Activated CD4-positive, CD25-positive, alpha-beta regulatory T cell treated with anti-CD3 and anti-CD28 coated beads, Interleukin-2, amount 50 U/mL, for 24 hours (primary cell): Measurements from ENCODE around the gene ACP1.

Experiments used
- ATAC-seq, 2 donors: fragments of 150-1000 bp; cut with Tn5 transposase; one replicate each; pipeline ENCODE4 v1.10.0; 2021; ENCODE audit warnings: mild to moderate bottlenecking in 1 of 2, moderate library complexity in 1 of 2

ACP1 gene

DNA sequence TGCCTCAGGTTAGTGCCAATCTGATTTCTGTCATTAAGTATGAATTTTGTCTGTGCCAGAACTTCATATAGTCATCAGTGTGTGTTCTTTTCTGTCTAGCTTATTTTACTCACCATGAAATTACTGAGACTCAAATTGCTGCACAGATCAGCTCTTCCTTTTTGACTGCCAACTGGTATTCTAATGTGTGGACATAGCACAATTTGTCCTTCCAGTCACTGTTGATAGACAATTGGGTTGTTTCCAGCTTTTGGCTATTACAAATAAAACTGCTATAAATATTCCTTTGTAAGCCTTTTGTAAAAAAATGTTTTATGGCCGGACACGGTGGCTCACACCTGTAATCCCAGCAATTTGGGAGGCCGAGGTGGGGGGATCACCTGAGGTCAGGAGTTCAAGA is 8.7 kb upstream of the ACP1 start:
- ATAC-seq, result no peak

DNA sequence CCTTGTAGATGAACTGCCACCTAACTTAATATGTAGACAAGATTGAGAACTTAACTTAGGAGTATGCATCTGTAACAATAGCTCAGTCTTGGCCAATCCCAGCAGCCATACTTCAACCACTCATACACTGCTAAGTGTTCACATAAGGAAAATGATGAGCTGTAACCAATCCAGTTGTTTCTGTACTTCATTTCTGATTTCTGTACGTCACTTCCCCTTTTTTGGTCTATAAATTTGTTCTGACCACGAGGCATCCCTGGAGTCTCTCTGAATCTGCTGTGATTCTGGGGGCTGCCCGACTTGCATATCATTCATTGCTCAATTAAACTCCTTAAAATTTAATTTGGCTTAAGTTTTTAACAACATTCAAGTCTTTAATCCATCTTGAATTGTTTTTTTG is 7.3 kb upstream of the ACP1 start:
- ATAC-seq, result no peak

DNA sequence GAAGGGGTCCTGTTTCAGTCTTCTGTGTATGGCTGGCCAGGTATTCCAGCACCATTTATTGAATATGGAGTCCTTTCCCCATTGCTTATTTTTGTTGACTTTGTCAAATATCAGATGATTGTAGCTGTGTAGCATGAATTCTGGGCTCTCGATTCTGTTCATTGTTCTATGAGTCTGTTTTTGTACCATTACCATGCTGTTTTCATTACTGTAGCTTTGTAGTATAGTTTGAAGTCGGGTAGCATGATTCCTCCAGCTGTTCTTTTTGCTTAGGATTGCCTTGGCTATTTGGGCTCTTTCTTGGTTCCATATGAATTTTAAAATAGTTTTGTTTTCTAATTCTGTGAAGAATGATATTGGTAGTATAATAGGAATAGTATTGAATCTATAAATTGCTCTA is 6.9 kb upstream of the ACP1 start:
- no peak for ATAC-seq

DNA sequence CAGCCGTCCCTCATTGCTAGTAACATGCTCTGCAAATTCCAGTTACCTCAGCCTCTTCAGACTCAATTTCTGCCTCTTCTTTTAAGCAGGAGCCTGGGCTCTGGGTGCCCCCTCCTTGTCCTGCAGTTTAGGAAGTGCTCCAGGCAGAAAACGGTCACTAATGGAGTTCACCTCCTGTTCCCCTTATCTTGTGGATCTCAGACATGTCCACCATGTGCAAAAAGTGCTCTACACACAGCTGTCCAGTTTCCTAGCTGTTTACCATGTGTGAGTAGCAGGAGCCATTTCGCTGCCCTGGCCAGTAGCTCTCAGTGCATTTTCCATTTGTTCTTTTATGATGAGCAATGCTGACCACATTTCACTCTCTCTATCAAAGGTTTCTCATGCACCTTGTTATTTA is 5.8 kb upstream of the ACP1 start:
- no peak for ATAC-seq

DNA sequence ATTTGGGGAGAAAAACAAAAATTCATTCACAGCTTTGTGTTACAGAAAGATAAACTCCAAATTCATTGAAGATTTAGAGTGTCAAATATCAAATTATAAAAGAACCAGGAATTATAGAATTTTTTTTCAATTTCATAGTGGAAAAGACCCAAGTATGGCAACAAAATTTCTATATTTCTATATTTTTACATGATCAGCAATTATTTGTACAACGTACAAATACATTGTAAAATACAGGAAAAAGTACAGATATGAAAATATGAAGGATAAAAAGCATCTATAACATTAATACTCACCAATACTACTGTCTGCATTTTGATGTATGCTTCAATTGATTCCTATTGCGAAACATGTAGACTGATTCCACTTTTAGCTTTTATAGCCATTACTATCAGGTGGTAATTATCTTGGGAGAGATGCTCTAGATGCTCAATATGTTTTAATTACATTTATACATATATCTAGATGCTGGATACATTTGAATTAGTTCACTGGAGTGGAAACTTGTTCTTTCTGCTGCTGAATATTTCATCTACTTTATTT is 4.9 kb upstream of the ACP1 start:
- ATAC-seq, result no peak

DNA sequence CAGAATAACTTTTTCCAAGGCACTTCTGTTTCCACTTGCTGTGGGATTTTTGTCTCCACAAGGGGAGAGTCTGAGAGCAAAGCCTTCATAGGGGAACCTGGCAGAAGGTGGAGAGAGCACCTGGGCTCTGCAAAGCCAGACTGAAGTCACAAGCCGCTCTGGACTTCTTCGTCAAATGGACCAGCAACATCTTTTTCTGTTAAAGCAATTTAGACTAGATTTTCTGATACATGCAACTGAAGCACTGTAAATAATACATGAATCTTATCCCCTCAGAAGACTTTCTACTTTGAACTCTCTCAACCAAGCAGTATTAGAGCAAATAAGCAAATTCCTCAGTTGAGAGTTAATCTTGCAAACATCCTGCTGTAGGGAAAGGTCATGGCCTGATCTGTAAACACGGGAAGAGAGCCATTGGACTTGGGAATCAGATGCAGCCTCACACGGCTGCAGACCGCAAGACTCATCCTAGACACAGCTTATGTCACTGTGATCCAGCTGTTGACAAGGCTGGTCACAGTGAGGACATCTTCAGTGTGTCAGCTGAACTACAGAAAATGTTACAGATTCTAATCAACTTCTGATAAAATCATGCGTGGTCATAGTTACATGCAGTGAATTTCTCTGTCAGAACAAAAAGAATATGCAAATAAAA is 4.1 kb upstream of the ACP1 start:
- no peak for ATAC-seq

DNA sequence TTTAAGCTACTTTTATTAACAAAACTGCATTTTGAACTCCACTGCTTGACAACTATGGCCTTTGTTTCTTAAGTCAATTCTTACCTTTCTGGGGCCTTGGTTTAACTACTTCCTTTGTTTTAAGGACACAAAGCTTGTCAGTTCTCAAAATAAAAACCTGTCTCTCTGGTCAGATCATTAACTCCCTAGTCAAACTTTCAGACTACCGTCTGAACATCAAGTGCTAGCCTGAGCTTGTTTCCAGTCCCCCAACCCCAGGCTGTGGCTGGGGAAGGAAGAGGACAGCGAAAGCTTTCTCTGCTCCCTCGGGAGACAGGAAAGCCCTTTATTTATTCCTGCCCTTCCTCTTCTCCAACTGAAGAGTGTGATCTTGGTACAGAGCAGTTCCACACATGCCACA is 2.6 kb upstream of the ACP1 start:
- ATAC-seq, result no peak

DNA sequence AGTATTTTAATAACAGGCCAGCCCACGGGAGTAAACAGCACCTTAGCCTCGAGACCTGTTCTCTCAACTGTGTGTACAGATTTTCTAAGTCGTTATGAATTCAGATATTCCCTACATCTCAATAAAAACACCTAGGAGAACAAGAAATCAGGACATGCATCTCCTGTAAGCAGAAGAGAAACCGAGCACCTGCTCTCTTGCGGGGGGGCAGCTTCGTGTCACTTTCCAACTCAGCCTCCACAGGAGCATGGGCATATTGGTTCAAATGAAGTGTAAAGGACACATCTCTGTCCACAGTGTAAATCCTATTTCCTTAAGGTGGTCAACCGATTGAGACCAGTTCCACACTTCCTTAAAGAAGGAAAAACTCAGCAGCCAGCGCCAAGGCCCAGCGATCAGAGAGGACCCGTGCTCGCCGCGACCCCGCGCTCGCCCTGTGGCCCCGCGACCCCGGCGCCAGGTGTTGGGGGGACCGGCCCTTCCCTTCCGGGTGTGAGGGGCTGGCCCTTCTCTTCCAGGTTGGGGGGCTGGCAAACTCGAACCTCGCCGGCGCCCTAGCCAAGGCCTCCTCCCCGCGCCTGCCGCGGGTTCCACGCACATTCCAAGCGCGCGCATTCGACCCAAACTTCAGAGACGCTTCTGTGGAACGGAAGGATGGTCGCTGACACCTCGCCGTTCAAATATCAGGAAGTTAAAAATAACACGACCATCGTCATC is 1.6 kb upstream of the ACP1 start:
- no peak for ATAC-seq

DNA sequence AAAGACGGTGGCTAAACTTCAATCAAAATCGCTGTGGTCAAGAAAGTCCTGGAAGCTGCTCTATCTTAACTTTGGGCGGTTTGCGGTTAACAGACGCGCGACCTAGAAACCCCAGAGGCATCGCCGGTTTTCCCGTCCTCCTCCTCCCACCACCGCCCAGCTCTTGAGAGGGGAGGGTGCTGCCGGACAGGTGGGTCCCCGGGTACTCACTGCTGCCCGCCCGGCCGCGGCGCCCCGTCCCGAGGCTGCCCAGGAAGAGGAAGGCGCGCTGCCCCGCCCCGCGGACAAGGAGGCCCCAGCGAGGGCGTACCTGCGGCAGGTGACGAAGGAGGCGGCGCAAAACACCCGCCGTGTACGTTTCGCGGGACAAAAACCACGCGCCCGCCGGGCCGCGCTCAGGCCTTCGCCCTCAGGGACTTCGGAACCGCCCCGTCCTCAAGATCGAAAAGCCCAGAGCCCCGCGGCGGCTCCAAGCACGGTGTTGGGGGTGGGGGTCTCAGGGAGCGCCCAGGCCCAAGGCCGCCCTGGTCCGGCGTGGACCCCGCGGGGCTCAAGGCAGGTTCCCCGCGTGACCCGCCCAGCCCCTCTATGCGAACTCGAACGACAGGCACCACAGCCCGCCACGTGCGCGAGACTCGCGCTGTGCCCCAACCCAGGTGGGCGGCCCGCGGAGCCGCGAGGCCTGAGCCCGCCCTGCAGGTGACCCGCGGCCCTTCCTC is 814 bp upstream of the ACP1 start, which contains the start of gene SH3YL1:
Gene SH3YL1, minus strand, starts transcription at position 259 of the 719 bp plus-strand sequence. Its CDS starts 48 bp downstream, at position 211.
- peak; percentile 12 to 26 for ATAC-seq

DNA sequence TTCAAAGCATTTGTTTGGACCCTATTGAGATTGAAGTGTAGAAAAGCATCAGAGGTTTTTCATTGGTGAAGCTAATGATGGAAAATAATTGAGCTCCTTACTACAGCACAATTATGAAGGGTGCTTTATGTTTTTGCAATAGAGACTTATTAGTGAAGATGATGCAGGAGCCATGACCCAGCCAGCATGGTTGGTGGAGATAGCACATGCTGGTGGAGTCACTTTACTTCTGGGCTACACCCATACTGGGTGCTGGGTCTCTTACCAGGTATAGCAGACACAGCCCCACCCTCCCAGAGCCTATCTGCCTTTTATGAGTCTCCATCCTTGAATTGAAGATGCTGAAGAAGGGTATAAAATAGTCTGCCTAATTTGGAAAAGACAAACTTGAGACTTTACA is 3.6 kb downstream of the ACP1 start:
- ATAC-seq, result no peak

DNA sequence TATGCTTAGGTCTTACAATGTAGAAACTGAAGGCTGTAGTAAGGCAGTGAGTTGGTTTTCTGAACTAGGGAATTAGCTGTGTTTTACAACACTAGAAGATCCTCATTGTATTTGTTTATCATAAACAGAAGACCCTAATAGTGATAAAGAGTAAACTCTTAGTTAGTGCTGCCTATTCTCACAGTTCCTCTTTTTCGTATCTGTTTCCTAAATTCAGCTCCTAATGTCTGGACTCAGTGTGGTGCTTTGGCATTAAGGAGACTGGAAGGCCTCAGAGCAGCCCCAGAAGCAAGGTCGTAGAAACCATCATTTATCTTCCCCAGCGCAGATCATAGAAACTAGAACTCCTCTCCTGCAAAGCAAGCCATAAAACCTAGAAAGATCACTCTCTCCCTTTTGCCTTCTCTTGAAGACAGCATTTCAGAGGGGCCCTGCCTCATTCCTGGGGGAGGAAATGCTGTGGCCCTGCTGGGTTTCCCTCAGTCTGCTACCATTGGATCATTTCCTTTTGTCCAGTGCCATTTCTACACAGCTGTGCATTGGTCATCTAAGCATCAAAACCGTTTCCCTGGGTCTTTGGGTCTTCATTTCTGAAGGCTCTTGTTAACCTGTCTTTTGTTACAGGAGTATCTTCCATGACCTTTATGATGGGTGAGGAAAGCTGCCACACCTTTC is 4.7 kb downstream of the ACP1 start:
- ATAC-seq, result no peak

DNA sequence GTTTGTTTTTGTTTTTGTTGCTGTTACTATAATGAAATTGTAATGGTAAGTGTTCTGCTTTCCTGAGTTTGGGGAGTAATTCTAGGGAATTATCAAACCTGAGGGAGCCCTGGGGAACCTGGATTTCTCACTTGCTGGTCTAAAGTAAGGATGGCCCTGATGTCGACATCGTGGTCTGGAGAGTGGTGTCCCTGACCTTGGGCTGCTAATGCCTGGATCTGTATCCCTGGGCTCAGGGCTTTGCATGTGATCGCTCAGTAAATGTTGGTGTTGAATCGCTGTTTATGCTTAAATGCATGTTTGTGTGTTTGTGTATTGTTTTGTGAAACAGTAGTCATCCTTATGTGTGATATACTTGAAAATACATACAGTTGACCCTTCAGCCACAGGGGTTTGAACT is 6.1 kb downstream of the ACP1 start:
- ATAC-seq, result no peak

DNA sequence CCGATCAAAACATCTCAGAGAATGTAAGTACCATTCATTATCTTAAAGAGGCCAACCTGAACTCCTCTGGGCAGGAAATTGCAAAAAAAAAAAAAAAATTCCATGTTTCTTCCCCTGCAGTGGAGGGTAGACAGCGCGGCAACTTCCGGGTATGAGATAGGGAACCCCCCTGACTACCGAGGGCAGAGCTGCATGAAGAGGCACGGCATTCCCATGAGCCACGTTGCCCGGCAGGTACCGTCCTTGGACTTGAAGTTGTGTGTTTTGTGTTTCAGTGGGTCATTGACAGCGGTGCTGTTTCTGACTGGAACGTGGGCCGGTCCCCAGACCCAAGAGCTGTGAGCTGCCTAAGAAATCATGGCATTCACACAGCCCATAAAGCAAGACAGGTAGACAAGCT is 7.2 kb downstream of the ACP1 start:
- no peak for ATAC-seq

DNA sequence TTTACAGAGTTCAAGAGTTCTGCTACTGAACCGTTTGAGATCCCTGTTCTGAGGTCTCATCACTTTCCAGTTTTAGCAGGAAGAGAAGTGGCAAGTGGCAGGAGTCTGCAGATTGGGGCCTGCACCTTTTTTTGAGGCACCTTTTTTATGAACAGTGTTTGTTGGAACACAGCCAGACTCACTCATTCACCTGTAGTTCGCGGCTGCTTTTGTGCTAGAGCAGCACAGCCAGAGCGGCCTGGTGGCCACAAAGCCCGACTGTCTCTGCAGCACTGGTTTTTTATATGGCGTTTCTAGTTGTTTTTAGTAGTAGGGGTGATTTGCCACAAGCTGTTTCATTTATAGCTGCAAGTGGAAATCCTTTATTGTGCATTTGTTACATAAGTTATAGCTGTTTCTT is 8.6 kb downstream of the ACP1 start:
- ATAC-seq, result no peak

DNA sequence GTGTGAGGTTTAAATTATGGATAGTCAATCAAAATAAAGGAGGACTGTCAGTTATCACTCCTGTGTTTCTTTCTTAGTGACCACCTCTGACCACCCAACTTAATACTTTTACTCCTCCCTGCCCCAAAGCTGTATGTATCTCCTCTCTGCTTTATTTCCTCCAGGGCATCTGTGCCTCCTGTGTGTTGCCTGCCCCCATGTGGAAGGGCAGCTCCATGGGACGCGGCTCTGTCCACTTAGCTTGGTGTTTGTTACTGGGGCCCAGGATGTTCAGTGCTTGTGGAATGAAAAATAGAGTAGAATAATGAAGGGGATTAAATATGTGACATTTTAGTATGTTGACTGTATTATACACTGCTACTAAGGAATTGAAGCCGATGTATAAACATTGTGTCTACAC is 9.8 kb downstream of the ACP1 start:
- no peak for ATAC-seq

DNA sequence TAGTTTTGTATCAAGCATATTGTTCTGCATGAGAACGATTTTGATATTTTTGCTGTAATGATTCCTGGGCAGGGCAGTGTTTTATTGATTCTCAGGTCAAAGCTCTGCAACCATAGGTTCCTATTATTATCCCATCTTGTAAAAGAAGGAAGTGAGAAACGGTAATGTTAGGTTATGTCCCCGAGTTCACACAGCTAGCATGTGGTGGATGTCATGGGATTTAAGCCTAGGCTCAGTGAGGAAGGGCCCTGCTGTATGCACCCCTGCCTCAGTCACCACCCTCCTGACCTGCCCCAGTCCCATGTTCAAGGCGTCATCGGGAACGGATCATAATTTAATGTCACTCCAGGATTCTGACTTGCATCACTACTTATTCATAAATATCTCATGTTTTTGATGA is 10.7 kb downstream of the ACP1 start:
- ATAC-seq, result no peak

DNA sequence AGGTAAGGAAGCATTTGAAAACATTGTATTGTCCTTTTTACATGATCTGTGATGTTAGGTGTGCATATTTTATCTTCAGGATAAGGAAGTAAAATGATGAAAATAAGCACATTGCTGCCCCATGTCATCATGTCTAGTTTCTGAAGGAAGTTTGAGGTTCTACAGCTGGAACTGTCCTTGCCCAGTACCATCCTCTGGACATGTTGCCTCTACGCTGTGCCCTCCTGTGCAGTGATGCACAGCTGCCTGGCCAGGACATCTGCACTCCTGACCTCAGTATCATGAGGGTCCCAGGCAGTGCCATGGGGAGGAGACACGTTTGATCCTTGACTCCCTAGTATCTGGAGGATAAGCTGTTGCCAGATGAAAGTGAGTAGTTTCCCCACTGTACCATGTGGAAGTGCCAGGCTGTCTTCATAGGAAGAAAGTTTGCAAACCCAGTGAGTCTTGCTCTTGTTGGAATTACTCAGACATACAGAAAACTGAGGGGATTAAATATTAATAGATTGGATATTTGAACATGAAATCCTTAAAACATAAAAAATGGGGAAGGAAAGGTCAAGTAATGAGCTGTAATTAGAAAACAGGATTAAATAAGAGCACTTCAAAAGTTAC is 13.7 kb downstream of the ACP1 start:
- no peak for ATAC-seq

DNA sequence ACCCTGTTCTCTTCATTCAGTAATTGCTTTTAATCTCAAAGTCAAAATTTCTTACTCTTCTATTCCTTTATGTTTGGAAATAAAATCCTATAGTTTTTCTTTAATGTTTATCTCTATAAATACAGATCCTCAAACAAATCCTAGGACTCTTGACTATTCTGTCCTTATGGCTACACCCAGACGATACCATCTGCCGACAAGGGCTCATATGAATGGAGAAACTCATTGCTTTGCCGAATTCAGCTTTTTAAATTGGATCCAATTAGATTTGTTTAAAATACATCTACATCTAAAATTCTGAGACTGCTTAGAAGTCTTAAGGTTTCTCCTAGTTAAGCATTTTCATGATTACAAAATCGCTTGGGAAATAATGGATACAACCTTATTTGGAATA is 14.2 kb downstream of the ACP1 start:
- no peak for ATAC-seq

DNA sequence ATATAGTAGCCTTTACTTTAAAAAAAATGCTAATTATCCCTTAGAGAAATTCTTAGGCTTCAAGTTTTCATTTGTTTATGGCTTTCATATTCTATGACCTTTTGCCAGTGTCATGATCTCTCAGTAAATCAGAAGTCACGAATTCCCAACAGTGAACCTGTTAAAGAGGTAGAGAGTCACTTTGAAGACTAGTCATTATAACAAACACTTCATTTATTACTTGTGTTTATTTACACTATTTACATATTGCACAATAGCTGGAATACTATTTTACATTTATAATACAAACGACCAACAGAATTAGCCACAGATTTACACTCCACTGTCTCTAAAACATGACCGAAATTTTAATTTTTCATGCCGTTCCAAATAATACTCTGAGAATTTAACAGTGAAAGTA is 14.6 kb downstream of the ACP1 start:
- ATAC-seq, result no peak

DNA sequence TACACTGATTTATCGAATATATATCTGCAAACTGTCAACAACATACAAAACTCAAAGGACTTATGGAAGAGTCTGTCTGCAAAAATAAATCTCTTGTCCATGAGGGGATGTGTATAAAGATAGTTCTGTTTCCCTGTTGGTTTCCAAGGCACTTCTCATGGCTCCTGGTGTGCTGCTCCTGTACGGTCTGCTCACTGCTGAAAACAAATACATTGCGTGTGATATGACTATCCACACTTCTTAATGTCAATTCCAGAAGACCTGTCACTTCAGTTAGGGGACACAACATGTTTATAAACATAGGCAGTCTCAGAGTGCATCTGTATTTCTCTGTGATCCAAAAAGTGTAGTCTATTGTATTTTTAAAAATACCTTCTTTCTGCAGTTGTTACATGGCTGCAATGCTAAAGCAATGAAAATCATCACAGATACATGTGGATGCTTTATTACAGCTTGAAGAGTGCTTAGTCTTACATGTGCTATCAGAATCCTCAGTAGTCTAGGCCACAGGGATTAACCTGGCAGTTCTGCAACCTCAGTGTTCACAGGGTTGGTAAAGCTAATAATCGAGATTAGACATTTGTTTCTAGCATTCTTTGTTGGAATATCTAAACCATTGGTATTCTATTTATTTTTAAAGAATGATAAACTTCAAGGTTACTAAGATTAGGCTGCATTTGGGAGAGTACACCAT is 15.4 kb downstream of the ACP1 start:
- no peak for ATAC-seq

DNA sequence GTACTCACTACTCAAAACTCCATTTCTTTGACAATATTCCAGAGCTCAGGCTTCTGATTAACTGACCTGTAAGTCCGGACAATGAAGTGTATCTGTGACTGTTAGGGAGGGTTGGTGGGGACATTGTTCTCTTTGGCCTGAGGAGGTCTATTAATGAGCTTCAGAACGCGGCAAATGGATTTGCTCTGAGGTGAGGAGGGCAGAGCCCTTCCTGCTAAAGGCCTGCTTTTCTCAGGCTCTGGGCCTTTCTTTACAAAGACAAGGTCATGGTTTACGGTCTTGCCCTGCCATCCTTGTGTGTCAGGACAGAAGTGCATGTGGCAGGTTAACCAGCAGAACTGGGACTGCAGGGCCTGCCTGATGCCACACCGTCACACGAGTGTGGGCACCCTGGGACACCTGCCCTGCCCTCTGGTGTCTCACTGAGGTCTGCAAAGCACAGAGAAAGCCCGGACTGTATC is 15.9 kb downstream of the ACP1 start:
- no peak for ATAC-seq

DNA sequence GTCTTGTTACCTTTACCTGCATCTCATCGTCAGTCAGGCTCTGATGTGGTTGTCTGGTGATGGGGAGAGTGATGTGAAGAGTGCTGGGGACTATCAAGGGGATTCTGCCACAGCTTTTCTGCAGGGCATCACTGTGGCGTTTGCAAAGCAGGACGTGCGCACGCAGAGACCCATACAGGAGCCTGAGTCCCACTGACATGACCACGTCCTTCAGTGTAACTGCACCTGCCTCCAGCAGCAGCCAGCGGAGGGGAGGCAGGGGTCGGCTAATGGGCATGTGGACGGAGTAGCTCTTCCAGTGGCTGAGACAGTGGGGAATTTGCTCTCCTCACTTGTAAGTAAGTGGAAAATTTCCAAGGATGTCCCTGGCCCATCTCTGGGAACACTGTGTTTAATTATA is 16.6 kb downstream of the ACP1 start:
- ATAC-seq, result no peak
